Measurements from ENCODE around the gene VAT1L. TPM values are rescaled to one million over a fixed set of nuclear protein-coding genes. Genes with fewer than 3 reads are reported as not detected.
A peak's percentile ranks its signal among the peaks of the same experiment; 100 is the strongest.

The VAT1L gene
- total RNA-seq, 4 donors from 2014 or later: 0.53 to 2.5 (median 0.92) TPM

DNA sequence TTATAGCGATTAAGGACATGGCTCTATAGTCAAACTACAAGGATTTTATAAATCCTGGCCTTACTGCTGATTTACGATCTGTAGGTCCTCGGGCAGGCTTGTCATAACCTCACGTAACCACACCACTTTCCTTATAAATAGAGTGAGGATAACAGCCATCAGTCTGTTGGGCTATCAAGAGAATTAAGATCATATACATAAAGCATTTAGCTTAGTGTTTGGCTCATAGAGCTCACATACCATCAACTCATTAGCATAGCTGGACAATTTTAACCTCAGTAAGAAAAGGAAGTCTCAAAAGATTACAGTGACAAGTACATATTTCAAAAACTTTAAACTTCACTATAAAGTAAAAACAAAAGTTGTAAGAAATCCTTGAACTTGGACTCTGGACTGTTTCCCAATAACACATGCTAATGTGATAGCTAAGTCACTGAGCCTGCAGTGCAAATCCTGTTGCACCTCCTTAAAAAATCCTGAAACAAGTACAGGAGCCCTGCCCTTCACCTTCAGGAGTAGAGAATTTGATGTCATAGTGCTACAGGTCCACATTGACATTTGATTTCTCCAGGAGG is 213.2 kb downstream of the VAT1L start:
- no peaks in the 10 kb centered on the region for H3K4me1 ChIP-seq
- DNase-seq: no peak
- H3K4me3 ChIP-seq: no peak overlapping the region
- H3K27ac ChIP-seq: no peak overlapping the region
- no peaks in the 10 kb centered on the region for H3K36me3 ChIP-seq
- TF ChIP-seq, protein P1, sequence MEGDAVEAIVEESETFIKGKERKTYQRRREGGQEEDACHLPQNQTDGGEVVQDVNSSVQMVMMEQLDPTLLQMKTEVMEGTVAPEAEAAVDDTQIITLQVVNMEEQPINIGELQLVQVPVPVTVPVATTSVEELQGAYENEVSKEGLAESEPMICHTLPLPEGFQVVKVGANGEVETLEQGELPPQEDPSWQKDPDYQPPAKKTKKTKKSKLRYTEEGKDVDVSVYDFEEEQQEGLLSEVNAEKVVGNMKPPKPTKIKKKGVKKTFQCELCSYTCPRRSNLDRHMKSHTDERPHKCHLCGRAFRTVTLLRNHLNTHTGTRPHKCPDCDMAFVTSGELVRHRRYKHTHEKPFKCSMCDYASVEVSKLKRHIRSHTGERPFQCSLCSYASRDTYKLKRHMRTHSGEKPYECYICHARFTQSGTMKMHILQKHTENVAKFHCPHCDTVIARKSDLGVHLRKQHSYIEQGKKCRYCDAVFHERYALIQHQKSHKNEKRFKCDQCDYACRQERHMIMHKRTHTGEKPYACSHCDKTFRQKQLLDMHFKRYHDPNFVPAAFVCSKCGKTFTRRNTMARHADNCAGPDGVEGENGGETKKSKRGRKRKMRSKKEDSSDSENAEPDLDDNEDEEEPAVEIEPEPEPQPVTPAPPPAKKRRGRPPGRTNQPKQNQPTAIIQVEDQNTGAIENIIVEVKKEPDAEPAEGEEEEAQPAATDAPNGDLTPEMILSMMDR (IDR thresholded peaks at IDR 0.05): no peak
- no peak for TF ChIP-seq POLR2A (IDR thresholded peaks at IDR 0.05)
- no peaks in the 10 kb centered on the region for H3K9me3 ChIP-seq
- no peaks in the 10 kb centered on the region for H3K27me3 ChIP-seq

DNA sequence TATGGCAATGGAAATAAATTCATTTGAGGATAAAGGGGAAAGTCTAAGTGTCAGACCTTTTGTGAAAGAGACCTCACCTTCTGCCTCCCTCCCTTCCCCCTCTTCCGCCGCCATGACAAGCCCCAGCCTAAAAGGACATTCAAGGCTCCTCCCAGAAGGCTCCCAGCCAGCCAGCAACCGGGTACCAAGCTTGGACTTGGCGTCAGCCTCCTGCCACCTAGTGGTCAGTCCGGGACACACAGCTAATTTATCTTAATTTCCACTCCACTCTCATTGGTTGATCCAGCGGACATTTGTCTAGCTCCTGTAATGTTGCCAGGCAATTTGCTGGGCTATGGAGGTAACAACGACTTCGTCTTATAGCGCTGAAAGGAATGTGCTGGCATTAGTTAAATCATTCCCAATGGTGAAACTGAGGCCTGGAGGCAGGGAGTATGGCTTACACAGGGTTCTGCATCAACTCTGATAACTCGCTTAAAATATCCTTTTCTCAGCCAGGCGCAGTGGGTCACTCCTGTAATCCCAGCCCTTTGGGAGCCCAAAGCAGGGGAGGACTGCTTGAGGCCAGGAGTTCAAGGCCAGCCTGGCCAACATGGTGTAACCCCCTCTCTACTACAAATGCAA is 214.7 kb downstream of the VAT1L start:
- H3K27ac ChIP-seq: no peak overlapping the region
- H3K4me3 ChIP-seq: no peak overlapping the region
- TF ChIP-seq, protein P1 (IDR thresholded peaks at IDR 0.05): peak; percentile 38 to 73 (median 68)
- TF ChIP-seq POLR2A (IDR thresholded peaks at IDR 0.05): no peak
- DNase-seq: peak; percentile 43 to 81 (median 60)
- no peaks in the 10 kb centered on the region for H3K27me3 ChIP-seq
- no peaks in the 10 kb centered on the region for H3K36me3 ChIP-seq
- no peaks in the 10 kb centered on the region for H3K9me3 ChIP-seq
- H3K4me1 ChIP-seq: no peaks in the 10 kb centered on the region

DNA sequence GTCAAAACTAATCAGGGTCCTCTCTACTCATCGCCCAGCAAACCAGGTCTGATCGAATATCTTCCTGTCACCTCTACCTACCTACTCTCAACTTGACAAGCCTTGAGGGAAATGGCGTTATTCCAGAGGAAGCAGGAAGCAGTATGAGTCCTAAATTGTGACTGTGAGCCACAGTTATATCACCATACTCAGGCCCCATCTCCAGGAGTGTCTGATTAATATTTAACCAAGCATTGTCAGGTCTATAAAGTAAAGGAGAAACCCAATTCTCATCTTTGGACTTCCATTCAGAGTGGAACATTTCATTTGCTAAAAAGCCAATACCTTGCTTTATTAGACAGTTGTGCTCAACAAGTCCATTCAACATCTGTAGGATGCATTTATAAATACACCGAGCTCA is 216.2 kb downstream of the VAT1L start:
- no peak for DNase-seq
- no peak overlapping the region for H3K27ac ChIP-seq
- no peaks in the 10 kb centered on the region for H3K36me3 ChIP-seq
- no peaks in the 10 kb centered on the region for H3K9me3 ChIP-seq
- TF ChIP-seq POLR2A (IDR thresholded peaks at IDR 0.05): no peak
- TF ChIP-seq, protein P1 (IDR thresholded peaks at IDR 0.05): no peak
- no peaks in the 10 kb centered on the region for H3K27me3 ChIP-seq
- no peak overlapping the region for H3K4me3 ChIP-seq
- H3K4me1 ChIP-seq: no peaks in the 10 kb centered on the region

DNA sequence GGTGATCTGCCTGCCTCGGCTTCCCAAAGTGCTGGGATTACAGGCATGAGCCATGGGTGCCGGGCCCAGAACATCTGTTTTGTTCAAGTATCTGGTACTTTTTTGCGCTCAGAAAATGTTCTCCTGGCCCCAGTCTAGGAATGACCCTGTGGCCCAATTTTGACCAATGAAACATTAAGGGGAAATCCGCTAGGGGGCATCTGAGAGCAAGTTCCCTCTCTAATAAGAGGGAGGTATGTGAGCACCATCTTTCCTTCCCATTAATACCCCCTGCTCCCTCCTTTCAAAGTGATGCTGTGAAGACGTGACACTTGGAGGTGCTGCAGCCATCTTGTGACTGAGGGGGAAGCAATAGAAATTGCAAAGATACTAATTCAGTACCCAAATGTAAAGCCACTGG is 217.5 kb downstream of the VAT1L start:
- no peak overlapping the region for H3K27ac ChIP-seq
- H3K36me3 ChIP-seq: no peaks in the 10 kb centered on the region
- no peaks in the 10 kb centered on the region for H3K27me3 ChIP-seq
- no peak for DNase-seq
- no peaks in the 10 kb centered on the region for H3K9me3 ChIP-seq
- no peaks in the 10 kb centered on the region for H3K4me1 ChIP-seq
- no peak overlapping the region for H3K4me3 ChIP-seq
- TF ChIP-seq, protein P1 (IDR thresholded peaks at IDR 0.05): no peak
- no peak for TF ChIP-seq POLR2A (IDR thresholded peaks at IDR 0.05)

DNA sequence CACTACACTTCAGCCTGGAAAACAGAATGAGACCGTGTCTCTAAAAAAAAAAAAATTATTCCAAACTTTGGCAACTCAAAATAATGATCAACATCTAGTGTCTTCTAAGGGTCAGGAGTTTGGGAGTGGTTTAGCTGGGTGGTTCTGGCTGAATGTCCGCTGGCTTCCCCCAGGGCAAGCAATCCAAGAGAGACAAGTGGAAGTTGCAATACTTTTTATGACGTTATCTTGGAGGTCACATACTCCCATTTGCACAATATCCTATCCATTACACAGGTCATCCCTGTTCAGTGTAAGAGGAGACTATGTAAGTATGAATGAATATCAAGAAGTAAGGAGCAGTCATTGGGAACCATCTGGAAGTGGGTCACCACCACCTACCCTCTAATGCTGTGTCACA is 218.8 kb downstream of the VAT1L start:
- H3K4me1 ChIP-seq: no peaks in the 10 kb centered on the region
- H3K27ac ChIP-seq: no peak overlapping the region
- no peak overlapping the region for H3K4me3 ChIP-seq
- no peaks in the 10 kb centered on the region for H3K27me3 ChIP-seq
- no peaks in the 10 kb centered on the region for H3K36me3 ChIP-seq
- no peak for DNase-seq
- TF ChIP-seq POLR2A (IDR thresholded peaks at IDR 0.05): no peak
- TF ChIP-seq, protein P1 (IDR thresholded peaks at IDR 0.05): no peak
- H3K9me3 ChIP-seq: no peaks in the 10 kb centered on the region

Measured in Peyer's patch (tissue), 4 donors.